ENCODE data around the gene AMIGO3.

Gene AMIGO3

GRCh38 chr3:49667701-49668413 is 51.6 kb downstream of the AMIGO3 start:
- no peak for TF ChIP-seq CTCF (IDR thresholded peaks at IDR 0.05; ENCODE audit: borderline replicate concordance, insufficient read depth, low read depth, low read length)
- no peak overlapping the region for H3K4me3 ChIP-seq (ENCODE audit: low read depth, low read length)

All from GM12875 (cell line).